HG03064 (cell line): Measurements from ENCODE around the gene CHST5.
A peak's percentile ranks its signal among the peaks of the same experiment; 100 is the strongest.

Source experiments
- ATAC-seq: cut with Tn5 transposase; IDR thresholded peaks from one replicate; pipeline ENCODE4 v1.9.1; 2021; ENCODE audit warnings: low read depth; ENCODE audit not compliant: unreplicated experiment

CHST5 gene

GRCh38 chr16:75535901-75536300 lies at the start of gene CHST5:
TSS of gene CHST5 (minus strand) at chr16:75536108. CDS start at chr16:75530384, 5,724 bp downstream.
- ATAC-seq = no peak

GRCh38 chr16:75584108-75584507 lies 48.2 kb upstream of the CHST5 start:
- no peak for ATAC-seq

GRCh38 chr16:75579281-75579834 lies 43.5 kb upstream of the CHST5 start:
- no peak for ATAC-seq

- no peak for ATAC-seq
Observed at GRCh38 chr16:75578725-75579124, 42.8 kb upstream of the CHST5 start.

GRCh38 chr16:75578212-75578611 lies 42.3 kb upstream of the CHST5 start:
- no peak for ATAC-seq

GRCh38 chr16:75576384-75576811 lies 40.5 kb upstream of the CHST5 start:
- no peak for ATAC-seq

GRCh38 chr16:75575958-75576357 lies 40.0 kb upstream of the CHST5 start:
- no peak for ATAC-seq

- no peak for ATAC-seq
Observed at GRCh38 chr16:75573955-75574354, 38.0 kb upstream of the CHST5 start.

- ATAC-seq = no peak
Observed at GRCh38 chr16:75572864-75573542, 37.1 kb upstream of the CHST5 start.

- ATAC-seq = no peak
Observed at GRCh38 chr16:75570396-75571065, 34.6 kb upstream of the CHST5 start.

- no peak for ATAC-seq
Observed at GRCh38 chr16:75567911-75568310, 32.0 kb upstream of the CHST5 start.

GRCh38 chr16:75566758-75567255 lies 30.9 kb upstream of the CHST5 start:
- ATAC-seq = no peak

- peak; percentile 60 for ATAC-seq
Observed at GRCh38 chr16:75566040-75566757, 30.3 kb upstream of the CHST5 start, which contains the start of gene GABARAPL2. TSS of gene GABARAPL2 (plus strand) at chr16:75566379. CDS start at chr16:75566487, 108 bp downstream.

- peak; percentile 2 for ATAC-seq
Observed at GRCh38 chr16:75565640-75566039, 29.7 kb upstream of the CHST5 start.

- ATAC-seq = no peak
Observed at GRCh38 chr16:75559564-75560372, 23.9 kb upstream of the CHST5 start.

- no peak for ATAC-seq
Observed at GRCh38 chr16:75558846-75559401, 23.0 kb upstream of the CHST5 start.

- ATAC-seq = no peak
Observed at GRCh38 chr16:75556431-75556950, 20.6 kb upstream of the CHST5 start.

GRCh38 chr16:75555707-75556430 lies 20.0 kb upstream of the CHST5 start, which contains the start of gene TMEM231:
TSS of gene TMEM231 (minus strand) at chr16:75556252. CDS start at chr16:75556209, 43 bp downstream.
- peak; percentile 97 for ATAC-seq

- ATAC-seq = peak; percentile 35
Observed at GRCh38 chr16:75555213-75555706, 19.4 kb upstream of the CHST5 start.
